Fibroblast of lung (primary cell): ENCODE results near the gene TSPAN10. TPM values are rescaled to one million over a fixed set of nuclear protein-coding genes. Genes with fewer than 3 reads are reported as not detected.

Source experiments
- DNase-seq, 2 donors: peaks; one replicate each; pipeline versions ENCODE4 v3.0.0 to v3.0.0-alpha.2; 2010; ENCODE audit warnings: low read depth in 2 of 2
- H2AFZ ChIP-seq: 2 replicates; pipeline ENCODE4 v1.5.1; 2012; ENCODE audit warnings: low read length, control low read depth, inconsistent platforms
- H3K27ac ChIP-seq: 2 replicates; pipeline ENCODE4 v1.5.1; 2011; ENCODE audit warnings: low read length, control low read depth; ENCODE audit not compliant: insufficient read depth
- H3K27me3 ChIP-seq: 2 replicates; pipeline ENCODE4 v1.5.1; 2011; ENCODE audit warnings: mild to moderate bottlenecking, low read length; ENCODE audit not compliant: control insufficient read depth, insufficient read depth
- H3K36me3 ChIP-seq: 2 replicates; pipeline ENCODE4 v1.5.1; 2011; ENCODE audit warnings: low read length; ENCODE audit not compliant: control insufficient read depth, insufficient read depth
- H3K4me1 ChIP-seq: 2 replicates; pipeline ENCODE4 v1.5.1; 2011; ENCODE audit warnings: low read length; ENCODE audit not compliant: control insufficient read depth, insufficient read depth; ENCODE audit errors: extremely low read depth
- H3K4me2 ChIP-seq: 2 replicates; pipeline ENCODE4 v1.5.1; 2011; ENCODE audit warnings: low read length, control low read depth; ENCODE audit not compliant: insufficient read depth; ENCODE audit errors: extremely low read depth
- H3K4me3 ChIP-seq, 4 experiments: fragments of 200-600 bp in 1 of 4; sonication (generic) in 1 of 4; replicated peaks in 1 of 4; 2 replicates each; pipeline ENCODE4 v1.5.1; 2011 to 2016; ENCODE audit warnings: low read length in 4 of 4, low read depth in 3 of 4, mild to moderate bottlenecking in 3 of 4, control low read depth in 2 of 4, inconsistent platforms in 1 of 4, mixed read lengths in 1 of 4; ENCODE audit not compliant: insufficient read depth in 1 of 4; ENCODE audit errors: control extremely low read depth in 1 of 4
- H3K79me2 ChIP-seq: 2 replicates; pipeline ENCODE4 v1.5.1; 2012; ENCODE audit warnings: mild to moderate bottlenecking, low read length, inconsistent platforms; ENCODE audit not compliant: control insufficient read depth, insufficient read depth
- H3K9ac ChIP-seq: 2 replicates; pipeline ENCODE4 v1.5.1; 2011; ENCODE audit warnings: mild to moderate bottlenecking, low read length, control low read depth; ENCODE audit not compliant: insufficient read depth
- H3K9me3 ChIP-seq: 2 replicates; pipeline ENCODE4 v1.5.1; 2012; ENCODE audit warnings: low read depth, low read length; ENCODE audit not compliant: control insufficient read depth, insufficient read depth
- H4K20me1 ChIP-seq: 2 replicates; pipeline ENCODE4 v1.5.1; 2011; ENCODE audit warnings: low read length; ENCODE audit not compliant: control insufficient read depth, insufficient read depth; ENCODE audit errors: extremely low read depth
- EZH2 ChIP-seq: IDR thresholded peaks from 2 replicates; pipeline ENCODE4 v1.5.1; 2012; ENCODE audit warnings: low read length, control low read depth, mild to moderate bottlenecking; ENCODE audit errors: missing control alignments
- polyA plus RNA-seq, 2 donors: library from polyadenylated mRNA; depleted of rRNA in 1 of 2; stranded (reverse) in 1 of 2; unstranded in 1 of 2; fragments of >200 nt; gene quantifications; 2 replicates each; pipeline ENCODE4 v1.2.1, GENCODE V29; 2011 to 2012; ENCODE audit warnings: missing spikeins in 1 of 2
- total RNA-seq: library from RNA; depleted of rRNA; stranded (reverse); fragments of >200 nt; gene quantifications from 2 replicates; pipeline ENCODE4 v1.2.1, GENCODE V29; 2014
- TF ChIP-seq, protein P1 (sequence below), 2 donors: IDR thresholded peaks in 1 of 2; conservative IDR thresholded peaks in 1 of 2; 1 replicate in 1 of 2; 2 replicates in 1 of 2; pipeline ENCODE4 v1.5.1; 2011 to 2012; ENCODE audit warnings: low read length in 2 of 2, control low read depth in 1 of 2, inconsistent platforms in 1 of 2, low read depth in 1 of 2, mild to moderate bottlenecking in 1 of 2

The TSPAN10 gene
- total and polyA plus RNA-seq, 2 donors (not counting 1 experiment from before 2014, with no cell fraction given) = 1.3 to 3.0 TPM

DNA sequence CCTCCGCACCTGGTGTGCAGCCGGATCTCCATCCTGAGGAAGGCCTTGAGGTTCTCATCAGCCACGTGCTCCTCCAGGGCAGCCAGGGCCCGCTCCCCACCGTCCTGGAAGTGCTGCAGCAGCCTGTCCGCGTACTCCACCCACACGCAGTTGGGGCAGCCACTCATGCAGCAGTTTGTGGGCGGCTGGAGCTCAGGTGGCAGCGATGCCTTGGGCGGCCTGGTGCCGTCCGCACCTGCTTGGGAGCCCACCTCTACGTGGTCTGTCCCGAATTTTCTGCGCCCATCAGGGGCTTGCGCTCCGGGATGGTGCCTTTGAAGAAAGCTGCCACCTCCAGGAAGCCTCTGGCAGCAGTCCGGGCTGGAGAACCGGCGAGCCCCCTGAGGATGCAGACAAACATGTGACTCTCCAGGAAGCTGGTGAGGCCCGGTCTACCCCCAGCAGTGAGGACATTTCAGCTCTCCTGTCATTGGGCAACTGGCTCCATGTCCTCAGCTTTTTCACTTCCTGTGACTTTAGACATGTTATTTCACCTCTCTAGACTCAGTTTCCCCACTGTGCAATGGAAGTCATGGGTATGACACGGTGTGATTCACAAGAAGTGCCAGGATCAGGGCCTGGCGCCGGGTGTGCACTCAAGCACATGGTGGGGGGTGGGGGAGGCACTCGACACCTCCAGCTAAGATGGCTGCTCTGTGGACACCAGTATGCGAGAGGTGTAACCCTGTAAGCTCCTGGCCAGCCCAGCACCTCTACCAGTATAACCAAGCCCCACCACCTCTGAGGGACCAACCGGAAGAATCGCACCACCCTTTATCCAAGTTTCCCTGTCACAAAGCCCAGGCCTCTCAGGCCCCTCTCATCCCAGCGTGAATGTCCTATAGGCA, 28.5 kb downstream of the TSPAN10 start:
- H3K9me3 ChIP-seq = no peaks in the 10 kb centered on the region
- H3K27ac ChIP-seq = peak overlapping the region; percentile 90
- H3K79me2 ChIP-seq = peaks cover 27% of the 10 kb centered on the region
- no peaks in the 10 kb centered on the region for H4K20me1 ChIP-seq
- H3K27me3 ChIP-seq = no peaks in the 10 kb centered on the region
- H3K4me2 ChIP-seq = peak overlapping the region; percentile 100
- H3K4me3 ChIP-seq = peak overlapping the region; percentile 66 to 98 (median 92)
- no peak for TF ChIP-seq EZH2
- TF ChIP-seq, protein P1, sequence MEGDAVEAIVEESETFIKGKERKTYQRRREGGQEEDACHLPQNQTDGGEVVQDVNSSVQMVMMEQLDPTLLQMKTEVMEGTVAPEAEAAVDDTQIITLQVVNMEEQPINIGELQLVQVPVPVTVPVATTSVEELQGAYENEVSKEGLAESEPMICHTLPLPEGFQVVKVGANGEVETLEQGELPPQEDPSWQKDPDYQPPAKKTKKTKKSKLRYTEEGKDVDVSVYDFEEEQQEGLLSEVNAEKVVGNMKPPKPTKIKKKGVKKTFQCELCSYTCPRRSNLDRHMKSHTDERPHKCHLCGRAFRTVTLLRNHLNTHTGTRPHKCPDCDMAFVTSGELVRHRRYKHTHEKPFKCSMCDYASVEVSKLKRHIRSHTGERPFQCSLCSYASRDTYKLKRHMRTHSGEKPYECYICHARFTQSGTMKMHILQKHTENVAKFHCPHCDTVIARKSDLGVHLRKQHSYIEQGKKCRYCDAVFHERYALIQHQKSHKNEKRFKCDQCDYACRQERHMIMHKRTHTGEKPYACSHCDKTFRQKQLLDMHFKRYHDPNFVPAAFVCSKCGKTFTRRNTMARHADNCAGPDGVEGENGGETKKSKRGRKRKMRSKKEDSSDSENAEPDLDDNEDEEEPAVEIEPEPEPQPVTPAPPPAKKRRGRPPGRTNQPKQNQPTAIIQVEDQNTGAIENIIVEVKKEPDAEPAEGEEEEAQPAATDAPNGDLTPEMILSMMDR (conservative IDR thresholded peaks at IDR 0.05 in 1 of 2, IDR thresholded peaks at IDR 0.05 in 1 of 2; ENCODE audit: low read depth in 1 of 2, low read length in 2 of 2) = no peak
- H3K4me1 ChIP-seq = peaks cover 9% of the 10 kb centered on the region
- H3K36me3 ChIP-seq = peaks cover 16% of the 10 kb centered on the region
- peak; percentile 21 to 23 for DNase-seq
- H3K9ac ChIP-seq = peak overlapping the region; percentile 91
- H2AFZ ChIP-seq = peak overlapping the region; percentile 76

DNA sequence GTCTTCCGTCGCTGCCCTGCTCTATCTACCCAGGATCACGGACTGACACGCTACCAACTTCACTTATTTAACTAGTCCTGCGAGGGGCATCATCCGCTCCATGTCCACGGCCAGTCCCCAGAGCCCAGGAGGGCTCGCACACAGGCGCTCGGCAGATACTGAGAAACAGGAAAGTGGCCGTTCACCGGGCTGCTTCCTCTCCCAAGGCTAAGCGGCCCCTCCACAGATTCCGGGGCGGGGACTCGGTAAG, 29.0 kb downstream of the TSPAN10 start:
- peak overlapping the region; percentile 76 for H2AFZ ChIP-seq
- peak overlapping the region; percentile 90 for H3K27ac ChIP-seq
- peak overlapping the region; percentile 66 to 98 (median 92) for H3K4me3 ChIP-seq
- no peaks in the 10 kb centered on the region for H4K20me1 ChIP-seq
- H3K9me3 ChIP-seq = no peaks in the 10 kb centered on the region
- TF ChIP-seq EZH2 = no peak
- TF ChIP-seq, protein P1 (conservative IDR thresholded peaks at IDR 0.05 in 1 of 2, IDR thresholded peaks at IDR 0.05 in 1 of 2; ENCODE audit: low read depth in 1 of 2, low read length in 2 of 2) = no peak
- peaks cover 9% of the 10 kb centered on the region for H3K4me1 ChIP-seq
- peak in 1 of 2 donors; percentile 22 for DNase-seq
- H3K79me2 ChIP-seq = peaks cover 27% of the 10 kb centered on the region
- peak overlapping the region; percentile 100 for H3K4me2 ChIP-seq
- no peaks in the 10 kb centered on the region for H3K27me3 ChIP-seq
- H3K36me3 ChIP-seq = peaks cover 17% of the 10 kb centered on the region
- H3K9ac ChIP-seq = peak overlapping the region; percentile 91

DNA sequence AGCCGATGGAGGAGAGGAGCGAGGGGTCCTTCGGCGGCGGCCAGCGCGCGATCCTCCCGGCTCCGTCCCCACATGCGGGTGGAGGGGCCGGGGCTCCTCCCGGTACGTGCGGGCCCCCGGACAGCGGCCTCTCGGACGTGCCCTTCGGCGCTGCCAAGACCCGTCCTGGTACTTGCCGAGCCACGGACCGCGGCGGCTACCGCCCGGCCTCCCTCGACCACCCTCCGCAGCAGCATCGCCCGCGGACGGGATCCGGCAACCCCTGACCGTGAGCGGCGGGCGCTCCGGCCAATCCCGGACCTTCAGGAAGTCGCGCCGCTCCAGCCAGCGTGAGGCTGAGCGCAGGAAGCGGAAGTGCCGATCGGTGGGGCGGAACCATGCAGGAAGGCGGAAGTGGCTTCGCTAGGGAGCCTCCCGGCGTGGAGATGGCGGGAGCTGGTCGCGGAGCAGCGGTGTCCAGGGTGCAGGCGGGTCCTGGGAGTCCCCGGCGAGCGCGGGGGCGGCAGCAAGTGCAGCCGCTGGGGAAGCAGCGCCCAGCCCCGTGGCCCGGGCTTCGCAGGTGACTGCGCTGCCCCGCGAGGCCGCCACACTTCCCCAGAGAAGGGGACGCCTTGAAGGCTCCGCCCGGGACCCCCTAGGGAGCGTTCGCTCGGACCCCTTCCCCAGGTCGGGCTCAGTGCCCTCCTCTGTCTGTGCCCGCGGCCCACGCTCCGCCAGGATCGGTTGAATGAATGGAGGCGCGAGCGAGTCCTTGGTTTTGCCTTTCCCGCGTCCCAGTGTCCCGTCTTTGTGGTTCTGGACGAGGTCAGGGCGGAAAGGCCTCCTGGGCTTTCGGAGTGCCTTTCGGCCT, 29.6 kb downstream of the TSPAN10 start, which contains the start of the genes CCDC137 and OXLD1:
Gene CCDC137 (plus strand): TSS at position 396 of the 850 bp plus-strand sequence. CDS start 30 bp downstream, at position 426.
Gene OXLD1 (minus strand): TSS at position 264 of the 850 bp plus-strand sequence. CDS start 28 bp downstream, at position 236.
- Histone ChIP-seq H4K20me1 (no peaks in the 10 kb centered on the region), H3K4me3 (peak within 1 kb of the TSS; percentile 66 to 98 (median 92)), H2AFZ (peak within 1 kb of the TSS; percentile 76), H3K4me2 (peak within 1 kb of the TSS; percentile 100), H3K79me2 (peaks cover 27% of the 10 kb centered on the region), H3K9ac (peak within 1 kb of the TSS; percentile 91), H3K27me3 (no peaks in the 10 kb centered on the region), H3K36me3 (peaks cover 22% of the 10 kb centered on the region), H3K4me1 (peaks cover 9% of the 10 kb centered on the region), H3K27ac (peak within 1 kb of the TSS; percentile 90), H3K9me3 (no peaks in the 10 kb centered on the region)
- peak; percentile 96 to 97 for DNase-seq
- TF ChIP-seq, protein P1 (conservative IDR thresholded peaks at IDR 0.05 in 1 of 2, IDR thresholded peaks at IDR 0.05 in 1 of 2; ENCODE audit: low read depth in 1 of 2, low read length in 2 of 2) = no peak
- TF ChIP-seq EZH2 = no peak
